Tibial nerve (tissue), 3 donors: ENCODE results near the gene VWDE.

Experiments used
- CTCF ChIP-seq, 5 experiments: fragments of 200-600 bp in 3 of 5; fragments of 450-650 bp in 2 of 5; sonication (generic) in 3 of 5; IDR thresholded peaks; one replicate each; pipeline ENCODE4 v1.5.1; 2016 to 2019; ENCODE audit warnings: antibody characterized with exemption in 5 of 5, mild to moderate bottlenecking in 3 of 5, moderate library complexity in 2 of 5
- POLR2A ChIP-seq, 2 donors: fragments of 450-650 bp; IDR thresholded peaks; one replicate each; pipeline ENCODE4 v1.6.1; 2017; ENCODE audit warnings: antibody characterized with exemption in 2 of 2, mild to moderate bottlenecking in 2 of 2, moderate library complexity in 2 of 2

- TF ChIP-seq POLR2A (IDR thresholded peaks at IDR 0.05) (no peak), CTCF (IDR thresholded peaks at IDR 0.05) (no peak)
Measured at GRCh38 chr7:12281038-12281437, 122.6 kb downstream of the VWDE start.
